Vagina (tissue), 2 donors: ENCODE results near the gene CAP1.

ENCODE experiments used
- POLR2A ChIP-seq, 2 donors: fragments of 450-650 bp; IDR thresholded peaks; one replicate each; pipeline ENCODE4 v1.6.1; 2017; ENCODE audit warnings: antibody characterized with exemption in 2 of 2, mild to moderate bottlenecking in 2 of 2, moderate library complexity in 2 of 2
- POLR2AphosphoS5 ChIP-seq, 2 donors: sonication (generic); formaldehyde crosslinking; IDR thresholded peaks; one replicate each; pipeline ENCODE4 v1.9.0; 2017; ENCODE audit warnings: antibody characterized with exemption in 2 of 2, mild to moderate bottlenecking in 2 of 2, low read depth in 1 of 2; ENCODE audit not compliant: insufficient read depth in 1 of 2
- TF ChIP-seq, protein P1 (sequence below), 3 experiments: fragments of 450-650 bp in 2 of 3; fragments of 200-600 bp in 1 of 3; sonication (generic) in 1 of 3; IDR thresholded peaks; one replicate each; pipeline ENCODE4 v1.5.1; 2017 to 2019; ENCODE audit warnings: antibody characterized with exemption in 3 of 3, mild to moderate bottlenecking in 2 of 3, moderate library complexity in 2 of 3

DNA sequence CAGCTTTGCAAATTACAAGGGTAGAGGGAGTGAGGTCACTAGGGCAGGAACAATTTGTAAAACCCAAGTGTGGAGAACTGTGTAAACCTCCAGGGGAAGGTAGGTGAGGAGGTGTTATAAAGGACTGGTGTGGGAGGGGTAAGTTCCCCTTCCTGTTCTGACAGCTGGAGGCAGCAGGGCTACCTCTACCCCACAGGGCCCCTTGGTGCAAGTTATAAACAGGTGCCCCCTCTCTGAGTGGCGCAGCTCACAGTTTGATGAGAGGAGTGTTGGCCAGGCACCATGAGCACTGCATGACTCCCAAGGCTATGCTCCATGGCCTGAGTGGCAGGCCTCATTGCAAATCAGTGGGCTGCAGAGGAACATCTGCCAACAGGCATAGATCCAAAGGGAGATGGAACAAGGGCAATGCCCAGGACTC is 44.5 kb upstream of the CAP1 start:
- TF ChIP-seq, protein P1, sequence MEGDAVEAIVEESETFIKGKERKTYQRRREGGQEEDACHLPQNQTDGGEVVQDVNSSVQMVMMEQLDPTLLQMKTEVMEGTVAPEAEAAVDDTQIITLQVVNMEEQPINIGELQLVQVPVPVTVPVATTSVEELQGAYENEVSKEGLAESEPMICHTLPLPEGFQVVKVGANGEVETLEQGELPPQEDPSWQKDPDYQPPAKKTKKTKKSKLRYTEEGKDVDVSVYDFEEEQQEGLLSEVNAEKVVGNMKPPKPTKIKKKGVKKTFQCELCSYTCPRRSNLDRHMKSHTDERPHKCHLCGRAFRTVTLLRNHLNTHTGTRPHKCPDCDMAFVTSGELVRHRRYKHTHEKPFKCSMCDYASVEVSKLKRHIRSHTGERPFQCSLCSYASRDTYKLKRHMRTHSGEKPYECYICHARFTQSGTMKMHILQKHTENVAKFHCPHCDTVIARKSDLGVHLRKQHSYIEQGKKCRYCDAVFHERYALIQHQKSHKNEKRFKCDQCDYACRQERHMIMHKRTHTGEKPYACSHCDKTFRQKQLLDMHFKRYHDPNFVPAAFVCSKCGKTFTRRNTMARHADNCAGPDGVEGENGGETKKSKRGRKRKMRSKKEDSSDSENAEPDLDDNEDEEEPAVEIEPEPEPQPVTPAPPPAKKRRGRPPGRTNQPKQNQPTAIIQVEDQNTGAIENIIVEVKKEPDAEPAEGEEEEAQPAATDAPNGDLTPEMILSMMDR (IDR thresholded peaks at IDR 0.05), result no peak
- TF ChIP-seq POLR2A (IDR thresholded peaks at IDR 0.05), result no peak
- TF ChIP-seq POLR2AphosphoS5 (IDR thresholded peaks at IDR 0.05; ENCODE audit: insufficient read depth in 1 of 2, low read depth in 1 of 2), result no peak
